ENCODE results near the gene ITGB5. TPM values are rescaled to one million over a fixed set of nuclear protein-coding genes. Genes with fewer than 3 reads are reported as not detected.
A peak's percentile ranks its signal among the peaks of the same experiment; 100 is the strongest.

ITGB5 gene
- total and polyA plus RNA-seq, 2 donors (not counting 3 experiments of a cell fraction or from before 2014, with no cell fraction given), result 144 to 170 TPM

DNA sequence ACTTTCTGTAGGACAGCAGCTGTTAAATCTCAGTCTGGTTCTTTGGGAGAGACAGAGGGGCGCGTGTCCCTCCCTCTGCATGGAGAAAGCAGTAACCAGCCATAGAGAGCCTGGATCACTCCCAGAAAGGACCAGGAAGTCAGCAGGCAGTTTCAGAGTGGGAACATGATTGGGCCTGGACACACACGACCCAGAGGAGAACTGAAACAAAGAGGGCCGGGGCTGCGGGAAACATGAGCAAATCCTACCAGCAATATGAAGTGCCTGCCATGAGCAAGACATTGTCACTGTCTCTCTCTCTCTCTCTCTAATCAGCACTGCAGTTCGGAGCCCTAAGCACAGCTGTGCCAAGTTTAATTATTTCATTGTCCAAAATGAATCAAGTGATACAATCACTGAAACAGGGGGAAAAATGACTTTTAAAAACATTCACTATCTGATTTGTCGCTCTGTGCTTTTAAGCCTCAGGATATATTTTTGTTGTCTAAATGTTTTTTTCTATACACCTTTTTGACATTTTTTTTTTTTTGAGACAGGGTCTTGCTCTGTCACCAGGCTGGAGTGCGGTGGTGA is 29.8 kb upstream of the ITGB5 start:
- H3K36me3 ChIP-seq (ENCODE audit: control insufficient read depth in 2 of 2, extremely low read depth in 1 of 2, insufficient read depth in 2 of 2, low read length in 2 of 2), result no peaks in the 10 kb centered on the region
- no peak overlapping the region for H3K4me2 ChIP-seq (ENCODE audit: insufficient read depth, low read length)
- H2AFZ ChIP-seq (ENCODE audit: low read depth, low read length), result no peak overlapping the region
- no peaks in the 10 kb centered on the region for H3K9me3 ChIP-seq (replicated peaks; ENCODE audit: control insufficient read depth, insufficient read depth, low read length)
- FAIRE-seq (no peak), DNase-seq (ENCODE audit: low read depth, low spot score) (peak; percentile 9)
- ChIA-PET CTCF (interaction anchor here (0.8 to 2.2 kb wide), 4 partner anchors 10 to 351 kb away, joined by 3 to 7 read pairs (median 4); no protein-coding TSS in a partner anchor), POLR2A (no interaction called here)
- dilution Hi-C loops (cut with MboI; ENCODE audit: extremely low pct_ligation_motif_present, low sequenced_read_pairs), result no loop called here
- TF ChIP-seq EZH2 (IDR thresholded peaks at IDR 0.05; ENCODE audit: borderline replicate concordance, low read depth, low read length, severe bottlenecking), result peak; percentile 32
- TF ChIP-seq CTCF (IDR thresholded peaks at IDR 0.05; ENCODE audit: extremely low read depth in 1 of 2, insufficient read depth in 1 of 2, low read depth in 1 of 2, low read length in 2 of 2), result no peak
- H3K79me2 ChIP-seq (ENCODE audit: control insufficient read depth, insufficient read depth, low read length), result no peaks in the 10 kb centered on the region
- H3K27me3 ChIP-seq (ENCODE audit: control insufficient read depth in 2 of 2, insufficient read depth in 2 of 2, low read length in 2 of 2), result peaks cover 6 to 12% of the 10 kb centered on the region in 2 experiments
- no TSS peak for BruUV-seq (replicated peaks)
- H4K20me1 ChIP-seq (replicated peaks; ENCODE audit: control insufficient read depth, extremely low read depth, insufficient read depth, low read length), result no peaks in the 10 kb centered on the region
- H3K27ac ChIP-seq (ENCODE audit: insufficient read depth, low read depth, low read length), result no peak overlapping the region
- H3K4me3 ChIP-seq (replicated peaks in 1 of 3; ENCODE audit: insufficient read depth in 1 of 3, low read depth in 1 of 3, low read length in 3 of 3), result no peak overlapping the region
- H3K9ac ChIP-seq (replicated peaks; ENCODE audit: extremely low read depth, insufficient read depth, low read length), result no peak overlapping the region
- intact Hi-C loops (cut with micrococcal nuclease), result no loop called here
- H3K9me1 ChIP-seq (replicated peaks; ENCODE audit: control insufficient read depth, extremely low read depth, insufficient read depth, low read length), result no peaks in the 10 kb centered on the region
- no peaks in the 10 kb centered on the region for H3K4me1 ChIP-seq (ENCODE audit: control insufficient read depth, extremely low read depth, insufficient read depth, low read length)

GRCh38 chr3:124915254-124915653 is 28.1 kb upstream of the ITGB5 start:
- Histone ChIP-seq H3K9me1 (replicated peaks; ENCODE audit: control insufficient read depth, extremely low read depth, insufficient read depth, low read length) (no peaks in the 10 kb centered on the region), H3K9ac (replicated peaks; ENCODE audit: extremely low read depth, insufficient read depth, low read length) (no peak overlapping the region), H3K27me3 (ENCODE audit: control insufficient read depth in 2 of 2, insufficient read depth in 2 of 2, low read length in 2 of 2) (peaks cover 10 to 15% of the 10 kb centered on the region in 2 experiments), H3K4me1 (ENCODE audit: control insufficient read depth, extremely low read depth, insufficient read depth, low read length) (no peaks in the 10 kb centered on the region), H3K9me3 (replicated peaks; ENCODE audit: control insufficient read depth, insufficient read depth, low read length) (no peaks in the 10 kb centered on the region), H4K20me1 (replicated peaks; ENCODE audit: control insufficient read depth, extremely low read depth, insufficient read depth, low read length) (no peaks in the 10 kb centered on the region), H3K4me3 (replicated peaks in 1 of 3; ENCODE audit: insufficient read depth in 1 of 3, low read depth in 1 of 3, low read length in 3 of 3) (no peak overlapping the region), H3K4me2 (ENCODE audit: insufficient read depth, low read length) (no peak overlapping the region), H2AFZ (ENCODE audit: low read depth, low read length) (no peak overlapping the region), H3K27ac (ENCODE audit: insufficient read depth, low read depth, low read length) (no peak overlapping the region), H3K79me2 (ENCODE audit: control insufficient read depth, insufficient read depth, low read length) (no peaks in the 10 kb centered on the region), H3K36me3 (ENCODE audit: control insufficient read depth in 2 of 2, extremely low read depth in 1 of 2, insufficient read depth in 2 of 2, low read length in 2 of 2) (no peaks in the 10 kb centered on the region)
- CTCF ChIA-PET, result interaction anchor here (1.8 to 1.9 kb wide), 2 partner anchors 14 to 154 kb away, joined by 4 to 7 read pairs; no protein-coding TSS in a partner anchor
- POLR2A ChIA-PET, result no interaction called here
- no TSS peak for BruUV-seq (replicated peaks)
- TF ChIP-seq POLR2AphosphoS5 (IDR thresholded peaks at IDR 0.05; ENCODE audit: insufficient read depth, low read depth, low read length) (no peak), JUN (IDR thresholded peaks at IDR 0.05; ENCODE audit: borderline replicate concordance, insufficient read depth, insufficient read length, low read depth) (no peak), CTCF (IDR thresholded peaks at IDR 0.05; ENCODE audit: extremely low read depth in 1 of 2, insufficient read depth in 1 of 2, low read depth in 1 of 2, low read length in 2 of 2) (no peak), POLR2A (IDR thresholded peaks at IDR 0.05; ENCODE audit: low read depth, low read length) (no peak), EZH2 (IDR thresholded peaks at IDR 0.05; ENCODE audit: borderline replicate concordance, low read depth, low read length, severe bottlenecking) (no peak), GATA2 (IDR thresholded peaks at IDR 0.05; ENCODE audit: insufficient read depth, insufficient read length, low read depth, low read length) (no peak), FOS (IDR thresholded peaks at IDR 0.05; ENCODE audit: borderline replicate concordance, insufficient read depth, low read length) (no peak), MYC (IDR thresholded peaks at IDR 0.05; ENCODE audit: low read depth, low read length) (no peak)
- TF ChIP-seq, protein P1, sequence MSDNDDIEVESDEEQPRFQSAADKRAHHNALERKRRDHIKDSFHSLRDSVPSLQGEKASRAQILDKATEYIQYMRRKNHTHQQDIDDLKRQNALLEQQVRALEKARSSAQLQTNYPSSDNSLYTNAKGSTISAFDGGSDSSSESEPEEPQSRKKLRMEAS (IDR thresholded peaks at IDR 0.05; ENCODE audit: insufficient read depth, insufficient read length), result no peak
- no peak for FAIRE-seq
- dilution Hi-C loops (cut with MboI; ENCODE audit: extremely low pct_ligation_motif_present, low sequenced_read_pairs) (no loop called here), intact Hi-C loops (cut with micrococcal nuclease) (no loop called here)
- DNase-seq (ENCODE audit: low read depth, low spot score), result no peak

Measured in endothelial cell of umbilical vein (primary cell).